Activated CD8-positive, alpha-beta memory T cell treated with anti-CD3 and anti-CD28 coated beads for 1 hour (primary cell): Measurements from ENCODE around the gene NUDT8.
"Not testable (repeated sequence)": the region's sequence is repeated elsewhere in the genome, so short reads cannot be mapped to it uniquely, and the experiment has no call there.

Experiments
- DNase-seq, 2 donors: peaks; one replicate each; pipeline ENCODE4 v3.0.0-alpha.2; 2020; ENCODE audit warnings: low read depth in 1 of 2; ENCODE audit errors: extremely low read depth in 1 of 2

NUDT8 gene

GRCh38 chr11:67662142-67662834 lies 32.6 kb upstream of the NUDT8 start:
- DNase-seq, result no peak

- DNase-seq, result not testable (repeated sequence)
Measured at GRCh38 chr11:67660752-67661151, 31.0 kb upstream of the NUDT8 start.

GRCh38 chr11:67659651-67660165 lies 30.0 kb upstream of the NUDT8 start:
- DNase-seq, result not testable (repeated sequence)

- DNase-seq, result no peak
Measured at GRCh38 chr11:67657300-67657699, 27.6 kb upstream of the NUDT8 start.

GRCh38 chr11:67656278-67656922 lies 26.7 kb upstream of the NUDT8 start:
- no peak for DNase-seq

- no peak for DNase-seq
Measured at GRCh38 chr11:67654225-67654624, 24.5 kb upstream of the NUDT8 start.

GRCh38 chr11:67652965-67653845 lies 23.5 kb upstream of the NUDT8 start:
- no peak for DNase-seq

GRCh38 chr11:67651976-67652781 lies 22.4 kb upstream of the NUDT8 start:
- DNase-seq, result no peak

GRCh38 chr11:67649634-67650510 lies 20.1 kb upstream of the NUDT8 start:
- DNase-seq, result no peak

- no peak for DNase-seq
Measured at GRCh38 chr11:67648796-67649613, 19.3 kb upstream of the NUDT8 start.

GRCh38 chr11:67648140-67648795 lies 18.5 kb upstream of the NUDT8 start:
- peak; percentile 21 to 34 for DNase-seq

- no peak for DNase-seq
Measured at GRCh38 chr11:67647471-67647870, 17.7 kb upstream of the NUDT8 start.

- DNase-seq, result no peak
Measured at GRCh38 chr11:67646535-67647336, 17.0 kb upstream of the NUDT8 start.

- no peak for DNase-seq
Measured at GRCh38 chr11:67645521-67646461, 16.1 kb upstream of the NUDT8 start.

GRCh38 chr11:67644472-67645418 lies 15.0 kb upstream of the NUDT8 start:
- no peak for DNase-seq
